Measurements from ENCODE around the gene PHLDA2. TPM values are rescaled to one million over a fixed set of nuclear protein-coding genes. Genes with fewer than 3 reads are reported as not detected.

Gene PHLDA2
- total and polyA plus RNA-seq, 2 of the 13 experiments (the other 11 are each of a cell fraction or from before 2014, with no cell fraction given) = 0.55 to 0.78 TPM

DNA sequence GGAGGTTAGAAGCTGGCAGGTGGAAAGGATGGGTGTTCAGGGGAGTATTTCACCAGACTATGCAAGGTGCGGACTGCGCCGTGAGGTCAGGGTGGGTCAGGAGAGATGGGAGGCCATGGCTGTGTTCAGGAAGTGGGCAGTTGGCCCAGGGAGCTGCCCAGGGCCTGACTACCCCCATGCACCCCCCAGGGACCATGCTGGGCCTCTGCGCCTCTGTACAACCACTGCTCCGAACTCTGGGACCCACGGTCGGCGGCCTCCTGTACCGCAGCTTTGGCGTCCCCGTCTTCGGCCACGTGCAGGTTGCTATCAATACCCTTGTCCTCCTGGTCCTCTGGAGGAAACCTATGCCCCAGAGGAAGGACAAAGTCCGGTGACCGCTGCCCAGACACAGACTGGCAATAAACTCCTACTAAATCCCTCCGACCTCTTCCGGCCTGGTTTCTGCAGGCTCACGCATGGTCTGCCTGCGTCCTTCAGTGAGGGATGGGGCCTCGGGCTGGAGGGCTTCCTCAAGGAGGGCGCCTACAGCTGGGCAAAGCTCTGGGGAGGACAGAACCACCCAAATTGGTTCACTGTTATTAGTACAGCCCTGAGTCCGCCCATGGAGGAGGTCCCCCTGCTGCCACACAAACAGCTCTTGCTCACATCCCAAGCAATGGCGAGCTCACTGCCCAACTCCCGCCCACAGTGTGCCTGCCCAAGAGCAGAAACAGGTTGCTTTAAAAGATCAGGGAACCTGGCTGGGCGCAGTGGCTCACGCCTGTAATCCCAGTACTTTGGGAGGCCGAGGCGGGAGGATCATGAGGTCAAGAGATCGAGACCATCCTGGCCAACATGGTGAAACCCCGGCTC lies 4.2 kb downstream of the PHLDA2 start (continued):
- TF ChIP-seq, protein P1, sequence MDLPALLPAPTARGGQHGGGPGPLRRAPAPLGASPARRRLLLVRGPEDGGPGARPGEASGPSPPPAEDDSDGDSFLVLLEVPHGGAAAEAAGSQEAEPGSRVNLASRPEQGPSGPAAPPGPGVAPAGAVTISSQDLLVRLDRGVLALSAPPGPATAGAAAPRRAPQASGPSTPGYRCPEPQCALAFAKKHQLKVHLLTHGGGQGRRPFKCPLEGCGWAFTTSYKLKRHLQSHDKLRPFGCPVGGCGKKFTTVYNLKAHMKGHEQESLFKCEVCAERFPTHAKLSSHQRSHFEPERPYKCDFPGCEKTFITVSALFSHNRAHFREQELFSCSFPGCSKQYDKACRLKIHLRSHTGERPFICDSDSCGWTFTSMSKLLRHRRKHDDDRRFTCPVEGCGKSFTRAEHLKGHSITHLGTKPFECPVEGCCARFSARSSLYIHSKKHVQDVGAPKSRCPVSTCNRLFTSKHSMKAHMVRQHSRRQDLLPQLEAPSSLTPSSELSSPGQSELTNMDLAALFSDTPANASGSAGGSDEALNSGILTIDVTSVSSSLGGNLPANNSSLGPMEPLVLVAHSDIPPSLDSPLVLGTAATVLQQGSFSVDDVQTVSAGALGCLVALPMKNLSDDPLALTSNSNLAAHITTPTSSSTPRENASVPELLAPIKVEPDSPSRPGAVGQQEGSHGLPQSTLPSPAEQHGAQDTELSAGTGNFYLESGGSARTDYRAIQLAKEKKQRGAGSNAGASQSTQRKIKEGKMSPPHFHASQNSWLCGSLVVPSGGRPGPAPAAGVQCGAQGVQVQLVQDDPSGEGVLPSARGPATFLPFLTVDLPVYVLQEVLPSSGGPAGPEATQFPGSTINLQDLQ (CRISPR knock-in tag; IDR thresholded peaks at IDR 0.05) = no peak
- TF ChIP-seq CHD4 (IDR thresholded peaks at IDR 0.05; ENCODE audit: borderline replicate concordance, low read length) = no peak

DNA sequence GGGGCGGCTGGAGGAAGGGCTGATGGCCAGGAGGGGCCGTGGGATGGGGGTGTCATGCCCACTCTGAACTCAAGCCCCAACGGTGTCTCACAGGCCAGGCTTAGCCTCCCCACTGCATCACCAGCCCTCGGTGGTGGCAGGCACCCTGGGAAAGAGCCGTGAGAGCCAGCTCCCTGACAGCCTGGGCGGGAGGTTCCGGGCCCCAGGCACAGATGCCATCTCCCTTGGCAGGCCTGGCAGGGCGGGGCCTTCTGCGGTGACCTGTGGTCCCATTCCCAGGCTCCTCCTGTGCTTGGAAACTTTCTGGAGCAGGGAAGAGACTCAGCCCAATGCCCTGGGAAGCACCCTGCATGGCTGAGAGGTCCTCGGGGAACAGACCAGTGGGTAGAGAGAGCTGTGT lies 4.8 kb downstream of the PHLDA2 start:
- DNase-seq (ENCODE audit: low spot score) (no peak), FAIRE-seq (no peak), ATAC-seq (peak; percentile 3; the same call in 2 of the 3 replicates)
- CTCF ChIA-PET (ENCODE audit: low intra/inter-chr PET ratio, low total read pairs) = no interaction called here
- intact Hi-C loops (cut with micrococcal nuclease; ENCODE audit: unreplicated experiment) = no loop called here
- H3K9me3 ChIP-seq (ENCODE audit: low read length) = no peaks in the 10 kb centered on the region
- H3K27me3 ChIP-seq (ENCODE audit: control insufficient read depth in 1 of 2, insufficient read depth in 2 of 2, low read length in 2 of 2) = peaks cover 6 to 26% of the 10 kb centered on the region in 2 experiments; a peak in 4 of 5 replicates
- WGBS (ENCODE audit: low lambda C conversion rate) = 43% methylated on average over 6 of the region's 10 CpGs
- H3K36me3 ChIP-seq (replicated peaks in 1 of 2; ENCODE audit: control insufficient read depth in 1 of 2, insufficient read depth in 2 of 2, low read length in 2 of 2) = no peaks in the 10 kb centered on the region
- POLR2A ChIA-PET = no interaction called here
- peaks cover 10% of the 10 kb centered on the region for H3K4me1 ChIP-seq (ENCODE audit: insufficient read depth, low read length)
- H4K20me1 ChIP-seq (ENCODE audit: insufficient read depth, low read length) = 0 out of 2 replicates have a peak, but pooled peaks cover 2% of the 10 kb centered on the region
- in situ Hi-C loops (cut with HindIII; ENCODE audit: extremely low pct_ligation_motif_present, low pct_unique_long_range_greater_than_20kb) = no loop called here
- H3K9ac ChIP-seq (ENCODE audit: insufficient read depth, low read depth, low read length) = no peak overlapping the region
- no peak for TF ChIP-seq MBD4 (IDR thresholded peaks at IDR 0.05; ENCODE audit: borderline replicate concordance, low read length)
- TF ChIP-seq NFIC (IDR thresholded peaks at IDR 0.05; ENCODE audit: low read length) = no peak
- TF ChIP-seq, protein P2, sequence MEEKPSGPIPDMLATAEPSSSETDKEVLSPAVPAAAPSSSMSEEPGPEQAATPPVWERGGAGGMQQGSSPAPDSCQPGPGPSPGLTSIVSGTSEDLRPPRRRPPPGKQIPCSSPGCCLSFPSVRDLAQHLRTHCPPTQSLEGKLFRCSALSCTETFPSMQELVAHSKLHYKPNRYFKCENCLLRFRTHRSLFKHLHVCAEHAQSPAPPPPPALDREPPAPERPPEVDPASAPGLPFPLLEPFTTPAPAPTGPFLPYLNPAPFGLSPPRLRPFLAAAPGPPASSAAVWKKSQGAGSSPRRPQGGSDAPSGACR (CRISPR knock-in tag; IDR thresholded peaks at IDR 0.05) = no peak
- TF ChIP-seq JUND (CRISPR knock-in tag; IDR thresholded peaks at IDR 0.05) = no peak
- TF ChIP-seq ZFY (CRISPR knock-in tag; IDR thresholded peaks at IDR 0.05) = no peak
- TF ChIP-seq HNRNPL (IDR thresholded peaks at IDR 0.05; ENCODE audit: low read depth, low read length) = peak; percentile 48; the same call in 1 of the 2 replicates
- peak; percentile 77 for TF ChIP-seq AGO2 (optimal IDR thresholded peaks at IDR 0.05; ENCODE audit: low read depth, low read length)
- TF ChIP-seq, protein P3, sequence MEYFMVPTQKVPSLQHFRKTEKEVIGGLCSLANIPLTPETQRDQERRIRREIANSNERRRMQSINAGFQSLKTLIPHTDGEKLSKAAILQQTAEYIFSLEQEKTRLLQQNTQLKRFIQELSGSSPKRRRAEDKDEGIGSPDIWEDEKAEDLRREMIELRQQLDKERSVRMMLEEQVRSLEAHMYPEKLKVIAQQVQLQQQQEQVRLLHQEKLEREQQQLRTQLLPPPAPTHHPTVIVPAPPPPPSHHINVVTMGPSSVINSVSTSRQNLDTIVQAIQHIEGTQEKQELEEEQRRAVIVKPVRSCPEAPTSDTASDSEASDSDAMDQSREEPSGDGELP (IDR thresholded peaks at IDR 0.05; ENCODE audit: borderline replicate concordance, low read depth) = no peak
- H3K27ac ChIP-seq (ENCODE audit: extremely low read length, insufficient read depth, low read length) = no peak overlapping the region
- H3K79me2 ChIP-seq (ENCODE audit: insufficient read depth, low read length) = no peaks in the 10 kb centered on the region
- no TSS peak for BruUV-seq (replicated peaks)
- no peak overlapping the region for H3K4me3 ChIP-seq (replicated peaks in 1 of 3; ENCODE audit: insufficient read depth in 1 of 3, low read depth in 2 of 3, low read length in 3 of 3)
- no peak overlapping the region for H2AFZ ChIP-seq (ENCODE audit: low read length)
- no peak overlapping the region for H3K4me2 ChIP-seq (ENCODE audit: low read depth, low read length)

Measured in HepG2 (cell line).